T-helper 1 cell (primary cell): ENCODE data around the gene MAPT.

ENCODE experiments used
- DNase-seq, 5 donors: peaks; one replicate each; pipeline ENCODE4 v3.0.0-alpha.2; 2012 to 2020
- total RNA-seq, 4 donors: gene quantifications; one replicate each; lab custom pipeline; 2026; lab: John Stamatoyannopoulos, UW

The MAPT gene
- 0.69 to 1.4 (median 0.82) reads per million in 4 donors for total RNA-seq

GRCh38 chr17:45894022-45894784, at the start of gene MAPT:
TSS of gene MAPT (plus strand) at chr17:45894554. CDS start at chr17:45962338, 67,784 bp downstream.
- DNase-seq = peak; percentile 63 to 79 (median 73)

- DNase-seq = no peak
These were observed 49.5 kb upstream of the MAPT start, which contains the start of gene SPPL2C for GRCh38 chr17:45844695-45845375. TSS of gene SPPL2C (plus strand) at chr17:45844881. CDS start at chr17:45844907, 26 bp downstream.

- no peak for DNase-seq
These were observed 48.8 kb upstream of the MAPT start for GRCh38 chr17:45845376-45846185.

- DNase-seq = no peak
These were observed 48.1 kb upstream of the MAPT start for GRCh38 chr17:45846223-45846622.

GRCh38 chr17:45846646-45847045, 47.7 kb upstream of the MAPT start:
- DNase-seq = no peak

- DNase-seq = no peak
These were observed 47.3 kb upstream of the MAPT start for GRCh38 chr17:45847101-45847500.

- DNase-seq = no peak
These were observed 46.6 kb upstream of the MAPT start for GRCh38 chr17:45847747-45848146.

GRCh38 chr17:45848405-45848804, 45.9 kb upstream of the MAPT start:
- DNase-seq = no peak

- no peak for DNase-seq
These were observed 45.4 kb upstream of the MAPT start for GRCh38 chr17:45848868-45849535.

- no peak for DNase-seq
These were observed 44.8 kb upstream of the MAPT start for GRCh38 chr17:45849536-45849990.

GRCh38 chr17:45850011-45850410, 44.3 kb upstream of the MAPT start:
- no peak for DNase-seq

- no peak for DNase-seq
These were observed 43.9 kb upstream of the MAPT start for GRCh38 chr17:45850468-45850867.

GRCh38 chr17:45851022-45851421, 43.3 kb upstream of the MAPT start:
- no peak for DNase-seq

GRCh38 chr17:45851464-45851863, 42.9 kb upstream of the MAPT start:
- no peak for DNase-seq

- DNase-seq = no peak
These were observed 42.5 kb upstream of the MAPT start for GRCh38 chr17:45851873-45852272.

- DNase-seq = peak in 4 of 5 donors; percentile 20 to 57 (median 35)
These were observed 41.6 kb upstream of the MAPT start for GRCh38 chr17:45852535-45853297.

GRCh38 chr17:45854209-45854608, 40.1 kb upstream of the MAPT start:
- no peak for DNase-seq

GRCh38 chr17:45855691-45856336, 38.5 kb upstream of the MAPT start:
- DNase-seq = no peak

- DNase-seq = no peak
These were observed 36.2 kb upstream of the MAPT start for GRCh38 chr17:45857977-45858708.

GRCh38 chr17:45861165-45861564, 33.2 kb upstream of the MAPT start:
- DNase-seq = no peak
